DMS53 treated with DMSO at 0.1 percent for 48 hours (cell line): Measurements from ENCODE around the gene SYT17.

Experiments used
- DNase-seq: peaks from one replicate; lab custom pipeline; 2025; ENCODE audit not compliant: unreplicated experiment; lab: John Stamatoyannopoulos, UW

Gene SYT17

DNA sequence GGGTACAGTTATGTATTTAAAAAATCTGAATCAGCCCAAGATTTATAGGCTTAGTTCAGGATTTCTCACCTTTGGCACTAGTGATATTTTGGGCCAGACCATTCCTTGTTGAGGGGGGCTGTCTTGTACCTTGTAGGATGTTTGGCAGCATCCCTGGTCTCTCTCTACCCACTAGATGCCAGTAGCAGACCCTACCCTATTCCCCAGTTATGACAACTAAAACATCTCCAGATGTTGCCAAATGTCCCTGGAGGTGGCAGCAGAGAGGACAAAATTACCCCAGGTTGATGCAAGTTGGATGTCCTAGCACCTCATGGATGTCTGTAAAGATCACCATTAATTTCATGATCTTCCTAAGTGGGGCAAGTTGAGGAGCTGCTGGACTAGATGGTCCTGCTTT, 45.8 kb downstream of the SYT17 start:
- DNase-seq = no peak

DNA sequence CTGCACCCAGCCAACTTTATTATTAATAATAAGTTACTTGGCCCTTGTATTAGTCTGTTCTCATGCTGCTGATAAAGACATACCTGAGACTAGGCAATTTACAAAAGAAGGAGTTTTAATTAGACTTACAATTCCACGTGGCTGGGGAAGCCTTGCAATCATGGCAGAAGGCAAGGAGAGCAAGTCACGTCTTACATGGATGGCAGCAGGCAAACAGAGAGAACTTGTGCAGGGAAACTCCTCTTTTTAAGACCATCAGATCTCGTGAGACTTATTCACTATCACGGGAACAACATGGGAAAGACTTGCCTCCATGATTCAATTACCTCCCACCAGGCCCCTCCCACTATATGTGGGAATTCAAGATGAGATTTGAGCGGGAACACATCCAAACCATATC, 47.7 kb downstream of the SYT17 start:
- DNase-seq = no peak

DNA sequence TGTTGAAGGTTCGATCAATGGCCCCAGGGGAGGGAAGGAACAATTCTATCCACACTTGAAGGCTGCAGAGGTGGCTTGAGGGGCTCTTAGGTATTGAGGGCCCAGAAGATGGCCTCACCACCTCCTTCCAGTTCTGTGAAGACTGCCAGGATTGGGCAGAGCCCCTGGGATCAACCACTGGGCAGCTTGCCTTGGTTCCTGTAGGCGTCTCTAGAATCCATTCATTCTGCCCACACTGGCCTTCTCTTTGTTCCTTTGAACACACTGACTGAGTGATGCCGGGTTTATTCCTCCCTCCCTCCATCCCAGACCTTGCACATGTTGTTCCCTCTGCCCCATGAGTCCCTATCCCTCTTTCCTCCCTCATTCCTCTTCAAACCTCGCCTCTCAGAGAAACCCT, 50.5 kb downstream of the SYT17 start:
- DNase-seq = no peak

DNA sequence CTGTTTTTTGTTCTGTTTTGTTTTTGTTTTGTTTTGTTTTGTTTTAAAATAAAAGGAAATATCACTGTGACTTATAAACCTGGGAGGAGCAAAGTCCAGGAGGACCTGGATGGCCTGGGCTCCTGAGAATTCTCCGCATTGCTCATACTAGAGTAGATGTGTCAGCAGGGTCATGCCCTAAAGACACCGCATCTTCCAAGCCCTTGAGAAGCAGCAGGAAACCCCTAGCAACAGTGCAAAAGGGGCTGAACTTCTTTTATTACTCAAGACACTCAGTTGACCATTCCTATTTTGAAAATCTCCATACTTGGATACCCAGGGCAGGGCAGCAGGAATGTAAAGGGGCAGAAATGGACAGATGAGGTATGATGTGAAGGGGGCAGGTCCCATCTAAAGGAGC, 51.8 kb downstream of the SYT17 start:
- no peak for DNase-seq

DNA sequence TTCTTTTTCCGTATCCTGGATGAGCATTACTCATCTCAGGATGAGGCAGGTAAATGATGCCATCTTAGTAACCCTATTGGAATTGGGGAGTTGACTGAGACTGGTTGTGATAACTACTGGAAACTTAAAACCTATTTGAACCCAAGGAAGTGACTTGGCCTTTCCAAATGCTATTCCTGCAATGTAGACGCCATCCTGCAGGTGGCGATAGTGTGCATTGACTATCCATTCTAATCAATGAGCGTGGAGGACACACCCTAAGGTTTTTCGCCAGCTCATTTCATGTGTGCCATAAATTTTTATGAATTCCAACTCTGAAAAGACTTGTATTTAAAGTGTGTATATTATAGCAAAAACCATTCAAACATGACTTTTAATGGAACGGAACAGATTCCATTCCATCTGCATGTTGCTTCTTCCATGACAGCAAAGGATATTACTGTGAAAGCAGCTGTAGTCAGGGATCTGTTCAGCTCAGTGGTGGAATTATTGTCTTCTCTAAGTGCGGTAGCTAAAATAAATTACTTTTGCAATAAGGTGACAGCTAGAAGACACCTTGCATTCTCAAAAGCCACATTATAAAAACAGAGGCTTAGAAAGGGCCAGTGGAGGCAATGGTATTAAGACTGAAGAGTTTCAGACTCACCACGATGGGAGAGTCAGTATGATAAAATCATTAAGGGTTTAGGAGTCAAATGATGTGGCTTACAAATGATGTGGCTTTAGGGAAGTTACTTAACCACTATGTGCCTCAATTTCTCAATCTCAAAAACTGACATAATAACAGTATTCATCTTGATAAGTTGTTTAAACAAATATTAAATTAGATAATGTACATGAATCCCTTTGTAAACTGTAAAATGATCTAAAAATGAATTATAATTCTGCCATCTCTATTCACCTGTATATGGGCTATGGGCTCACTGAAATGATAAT, 55.5 kb downstream of the SYT17 start:
- DNase-seq = no peak

DNA sequence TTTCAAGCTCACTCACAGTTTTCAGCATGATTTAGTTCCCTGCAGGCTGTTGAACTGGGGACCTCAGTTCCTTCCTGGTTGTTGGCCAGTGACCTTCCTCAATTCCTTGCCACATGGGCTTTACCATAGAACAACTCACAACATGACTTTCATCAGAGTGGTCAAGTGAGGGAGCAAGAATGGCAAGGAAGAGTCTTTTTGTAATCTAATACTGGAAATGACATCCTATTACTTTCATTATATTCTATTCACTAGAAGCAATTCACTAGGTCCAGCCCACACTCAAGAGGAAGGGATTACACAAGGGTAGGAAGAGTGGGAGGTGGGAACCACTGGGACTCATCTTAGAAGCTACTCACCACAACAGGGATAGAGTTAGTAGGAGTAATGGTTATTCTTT, 57.6 kb downstream of the SYT17 start:
- DNase-seq = no peak

DNA sequence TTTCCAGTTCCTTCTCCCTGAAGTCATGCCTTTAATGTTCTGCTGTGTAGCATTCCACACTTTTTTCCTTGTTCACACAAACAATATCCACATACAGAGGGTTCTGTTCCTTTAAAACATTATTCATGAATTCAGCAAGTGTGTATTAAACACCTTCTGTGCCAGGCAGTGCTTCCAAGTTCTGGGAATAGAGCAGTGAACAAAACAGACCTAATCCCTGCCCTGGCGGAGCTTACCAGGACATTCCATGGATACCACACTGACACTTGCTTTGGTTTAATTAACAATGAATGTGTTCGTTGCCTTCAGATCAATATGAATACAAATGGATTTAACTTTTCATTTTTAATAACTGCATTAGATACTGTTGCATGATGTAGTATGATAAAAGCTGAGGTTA, 59.6 kb downstream of the SYT17 start:
- DNase-seq = no peak

DNA sequence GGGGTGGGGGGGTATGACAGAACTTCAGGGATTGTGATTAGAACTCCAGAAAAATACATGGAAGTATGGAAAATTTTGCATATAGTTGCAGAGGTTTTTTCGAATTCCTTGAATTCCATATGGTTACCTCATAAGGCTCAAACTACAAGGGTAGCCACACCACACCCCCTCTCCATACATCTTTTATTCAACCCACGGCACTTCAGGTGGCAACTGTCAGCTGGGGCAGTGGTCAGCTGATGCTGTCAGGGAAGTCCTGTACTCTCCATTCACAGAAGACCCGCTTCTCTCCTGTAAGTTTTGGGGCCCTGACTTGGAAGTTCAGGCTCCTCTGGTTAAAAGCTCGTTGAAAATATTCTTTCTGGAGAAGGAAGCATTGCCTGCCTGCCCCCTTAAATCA, 60.0 kb downstream of the SYT17 start:
- DNase-seq = no peak

DNA sequence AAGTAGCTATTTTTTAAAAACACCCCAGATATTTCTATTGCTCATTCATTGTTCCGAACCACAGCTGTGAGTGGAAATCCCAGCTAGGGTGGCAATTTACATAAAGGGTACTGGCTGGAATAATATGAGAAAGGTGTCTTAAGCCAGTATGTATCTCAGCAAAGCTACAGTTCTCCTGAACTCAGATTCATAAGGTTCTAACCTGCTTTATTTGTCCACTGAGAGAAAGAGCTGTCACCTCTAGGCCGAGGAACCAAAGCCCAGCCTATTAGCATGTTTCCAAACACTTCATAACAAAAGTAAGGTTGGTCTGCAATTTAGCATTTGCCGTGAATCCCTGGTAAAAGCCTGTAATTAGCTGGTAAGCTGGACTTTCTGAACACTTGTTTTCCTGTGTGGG, 60.5 kb downstream of the SYT17 start:
- no peak for DNase-seq

DNA sequence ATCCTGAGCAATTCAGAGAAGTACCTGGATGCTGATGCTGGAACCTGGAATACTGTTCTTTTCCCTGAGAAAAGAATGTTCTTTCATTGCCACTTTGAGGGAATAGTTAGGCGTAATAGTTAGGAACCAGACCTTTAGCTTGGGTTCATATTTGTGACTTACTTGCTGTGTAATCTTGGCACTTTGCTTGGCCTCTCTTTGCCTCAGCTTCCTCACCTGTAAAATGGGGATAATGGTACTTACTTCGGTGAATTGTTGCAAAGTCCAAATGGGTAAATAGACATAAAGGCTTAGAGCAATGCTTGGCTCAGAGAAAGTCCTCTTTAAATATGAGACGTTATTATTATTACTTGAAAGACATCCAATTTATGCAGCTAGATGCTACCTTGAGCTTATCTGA, 62.5 kb downstream of the SYT17 start:
- no peak for DNase-seq

DNA sequence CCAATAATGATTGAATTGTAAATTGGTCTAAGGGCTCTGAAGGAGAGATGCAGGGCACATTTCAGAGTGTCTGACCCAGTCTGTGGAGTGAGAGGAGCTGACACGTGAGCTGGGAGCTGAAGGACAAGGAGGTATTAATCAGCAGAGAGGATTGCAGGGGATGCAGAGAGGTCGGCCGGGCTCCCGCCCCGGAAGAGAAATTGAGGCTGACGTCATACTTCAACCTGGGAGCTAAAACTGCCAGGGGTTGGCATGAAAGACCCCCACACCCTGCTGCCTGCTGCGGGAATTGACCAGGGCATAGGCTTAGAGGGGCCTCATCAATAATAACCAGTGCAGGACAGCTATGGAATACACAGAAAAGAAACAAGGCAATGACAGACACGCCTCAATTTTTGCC, 63.8 kb downstream of the SYT17 start:
- no peak for DNase-seq

DNA sequence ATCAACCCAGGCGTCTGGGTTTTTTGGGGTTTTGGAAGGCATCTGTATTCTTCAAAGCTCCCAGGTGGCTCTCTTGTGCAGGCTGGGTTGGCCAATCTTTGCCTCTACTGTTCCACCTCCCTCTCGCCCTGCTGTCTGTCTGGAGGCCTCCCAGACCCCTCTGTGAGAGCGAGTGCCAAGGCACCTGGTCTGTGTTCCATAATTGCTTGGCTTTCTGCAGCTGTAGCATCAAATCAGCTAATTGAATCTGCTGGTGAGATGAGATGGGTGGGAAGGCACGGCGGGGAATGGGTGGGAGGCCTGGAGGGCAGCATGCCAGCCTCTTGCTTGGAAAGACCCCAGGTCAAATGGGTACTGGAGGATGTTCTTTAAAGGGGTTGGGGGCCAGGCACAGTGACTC, 64.9 kb downstream of the SYT17 start:
- DNase-seq = no peak

DNA sequence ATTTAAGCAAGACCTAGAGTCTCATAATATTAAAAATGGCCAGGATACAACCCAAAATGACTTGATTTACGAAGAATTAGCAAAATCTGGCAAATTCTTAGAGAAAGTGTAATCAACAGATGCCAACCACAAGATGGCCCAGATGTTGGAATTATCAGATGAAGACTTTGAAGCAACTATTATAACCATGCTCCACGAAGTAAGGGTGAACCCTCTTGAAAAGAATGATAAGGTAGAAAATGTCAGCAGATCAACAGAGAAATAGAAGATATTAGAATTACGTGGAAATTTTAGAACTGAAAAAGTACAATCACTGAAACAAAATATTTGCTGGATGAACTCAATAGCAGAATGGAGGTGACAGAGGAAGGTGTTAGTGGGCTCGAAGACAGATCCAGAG, 67.4 kb downstream of the SYT17 start:
- DNase-seq = no peak

DNA sequence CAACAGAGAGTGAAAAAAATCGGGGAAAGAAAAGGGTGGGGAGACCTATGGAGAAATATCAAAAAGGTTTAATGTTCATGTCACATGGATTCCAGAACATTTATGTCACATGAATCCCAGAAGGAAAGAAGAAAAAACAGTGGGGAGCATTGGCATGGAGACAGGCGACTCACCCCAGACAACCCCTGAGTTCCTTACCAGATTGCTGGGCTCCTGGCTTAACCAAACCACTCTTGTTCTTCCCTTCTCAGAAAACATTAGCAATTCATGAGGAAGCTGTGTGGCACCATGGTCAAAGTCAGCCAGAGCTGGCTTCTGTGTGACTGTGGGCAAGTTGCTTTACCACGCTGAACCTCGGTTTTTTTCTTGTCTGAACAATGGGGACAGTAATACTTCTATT, 67.8 kb downstream of the SYT17 start:
- no peak for DNase-seq

DNA sequence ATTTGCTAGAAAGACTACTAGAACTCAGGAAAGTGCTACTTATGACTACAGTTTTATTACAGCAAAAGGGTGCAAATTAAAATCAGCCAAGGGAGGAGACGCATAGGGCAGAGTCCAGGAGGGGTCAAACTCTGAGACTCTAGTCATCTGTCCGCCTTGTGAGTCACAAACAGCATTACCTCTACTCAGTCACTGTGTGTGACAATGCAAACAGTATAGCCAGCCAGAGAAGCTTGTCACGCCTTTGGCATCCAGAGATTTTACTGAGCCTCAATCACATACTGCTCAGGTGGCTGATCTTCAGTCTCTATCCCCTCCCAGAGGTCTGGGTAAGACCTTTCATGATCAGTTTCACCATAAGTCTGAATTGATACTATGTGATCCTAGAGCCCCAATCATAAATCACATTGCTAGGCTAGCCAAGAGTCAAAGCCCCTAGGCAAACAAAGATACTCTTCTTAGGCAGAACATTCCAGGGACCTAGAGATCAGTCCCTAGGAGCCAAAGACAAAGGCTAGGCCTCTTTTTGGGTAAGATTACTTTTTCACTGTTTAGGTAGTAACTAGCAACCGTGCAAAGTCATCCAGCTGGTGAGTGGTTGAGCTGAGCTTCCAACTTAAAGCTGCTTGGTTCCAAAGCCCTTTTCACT, 68.6 kb downstream of the SYT17 start:
- DNase-seq = peak; percentile 29

DNA sequence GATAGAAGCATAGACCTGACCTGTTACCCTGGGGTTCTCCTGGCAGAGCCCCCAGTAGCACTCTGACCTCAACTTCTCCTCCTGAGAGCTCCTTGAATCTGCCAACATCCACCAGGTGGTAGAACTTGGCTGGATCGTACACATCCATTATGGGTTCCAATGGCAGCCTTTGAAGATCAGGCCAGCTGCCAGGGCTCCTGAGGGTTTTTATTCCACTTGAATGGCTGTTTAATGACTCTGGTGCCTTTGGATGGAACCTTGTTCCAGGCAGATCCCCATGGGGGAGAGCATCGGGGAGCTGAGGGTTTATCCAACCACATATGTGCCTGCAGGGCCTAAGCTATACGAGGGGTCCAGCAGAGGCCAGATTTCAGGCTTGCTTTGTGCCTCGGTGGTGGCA, 70.4 kb downstream of the SYT17 start:
- no peak for DNase-seq

DNA sequence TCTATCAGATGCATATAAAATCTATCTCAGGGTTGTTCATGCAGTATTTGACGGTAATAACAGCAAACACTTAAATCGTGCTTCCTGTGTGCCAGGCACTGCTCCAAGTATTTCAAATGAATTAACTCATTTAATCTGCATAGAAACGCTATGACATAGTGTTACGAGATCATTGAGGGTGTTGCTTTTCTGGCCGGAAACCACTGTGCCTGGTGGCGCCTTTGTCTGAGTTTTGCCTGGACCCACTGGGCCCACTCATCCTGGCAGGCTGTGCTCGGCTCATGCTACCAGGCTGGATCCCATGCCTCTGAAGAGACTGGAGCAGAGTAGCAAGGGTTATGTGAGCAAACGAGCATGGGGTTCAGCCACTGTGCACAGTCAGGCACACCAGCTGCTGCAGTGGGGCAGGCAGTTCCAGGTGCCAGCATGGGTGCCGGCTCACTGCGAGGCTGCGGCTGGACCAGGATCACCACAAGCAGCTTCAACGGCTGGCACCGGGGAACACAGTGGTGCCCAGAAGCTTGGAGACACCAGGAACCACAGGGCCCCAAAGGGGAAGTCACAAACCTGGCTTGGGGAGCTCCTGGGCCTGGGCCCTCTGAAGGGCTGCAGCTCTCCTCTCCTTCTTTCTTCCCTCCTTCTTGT, 71.6 kb downstream of the SYT17 start:
- no peak for DNase-seq

DNA sequence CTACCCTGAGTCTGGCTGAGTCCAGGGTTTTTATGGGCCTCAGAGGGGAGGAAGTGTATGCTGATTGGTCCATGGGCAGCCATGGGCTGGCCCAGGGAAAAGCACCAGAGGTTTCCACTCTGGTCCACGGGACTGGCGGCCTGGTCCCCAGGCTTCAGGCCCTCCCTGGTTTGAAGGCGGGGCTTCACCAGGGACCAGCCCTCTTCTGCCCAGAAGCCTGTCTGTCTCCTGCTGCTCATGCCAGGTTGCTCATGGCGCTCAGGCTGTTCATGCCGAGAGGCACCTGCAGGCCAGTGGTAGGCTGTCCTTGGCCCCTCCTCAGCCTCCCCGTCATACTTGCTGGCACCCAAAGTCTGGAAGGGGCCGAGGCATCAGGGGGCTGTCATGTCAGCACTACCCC, 72.5 kb downstream of the SYT17 start:
- no peak for DNase-seq

DNA sequence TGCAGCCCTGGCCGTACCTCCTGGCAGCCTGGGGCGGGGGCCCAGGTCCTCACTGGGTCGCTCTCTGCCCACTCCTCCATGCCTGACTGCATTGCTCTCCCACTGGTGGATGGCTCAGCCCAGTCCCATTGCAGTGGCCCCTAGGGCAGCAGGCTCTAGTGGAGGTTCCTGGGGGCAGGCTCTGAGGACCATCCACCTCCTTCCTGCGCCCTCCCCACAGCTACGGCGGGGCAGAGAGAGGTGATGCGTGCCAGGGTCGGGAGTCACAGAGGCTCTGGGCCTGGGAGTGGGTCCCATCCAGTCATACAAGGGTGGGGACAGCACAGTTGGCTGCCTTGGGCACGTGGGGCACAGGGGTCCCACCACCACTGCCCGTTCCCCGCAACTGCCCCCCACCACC, 73.5 kb downstream of the SYT17 start:
- no peak for DNase-seq

DNA sequence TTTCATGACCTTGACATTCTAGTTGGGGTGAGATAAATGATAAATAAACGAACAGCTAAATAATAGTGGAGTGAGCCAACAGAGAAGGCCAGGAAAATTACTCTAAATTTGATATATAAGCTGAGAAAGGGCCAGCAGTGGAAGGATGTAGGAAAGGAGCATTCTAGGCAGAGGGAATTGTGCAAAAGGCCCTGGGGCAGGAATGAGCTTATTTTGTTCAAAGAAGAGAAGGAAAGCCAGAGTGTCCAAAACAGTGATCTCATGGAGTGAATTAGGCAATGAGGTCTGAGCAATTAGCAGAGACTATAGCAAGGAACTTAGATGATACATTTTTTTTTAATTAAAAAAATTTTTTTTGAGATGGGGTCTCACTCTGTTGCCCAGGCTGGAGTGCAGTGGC, 74.1 kb downstream of the SYT17 start:
- DNase-seq = no peak

DNA sequence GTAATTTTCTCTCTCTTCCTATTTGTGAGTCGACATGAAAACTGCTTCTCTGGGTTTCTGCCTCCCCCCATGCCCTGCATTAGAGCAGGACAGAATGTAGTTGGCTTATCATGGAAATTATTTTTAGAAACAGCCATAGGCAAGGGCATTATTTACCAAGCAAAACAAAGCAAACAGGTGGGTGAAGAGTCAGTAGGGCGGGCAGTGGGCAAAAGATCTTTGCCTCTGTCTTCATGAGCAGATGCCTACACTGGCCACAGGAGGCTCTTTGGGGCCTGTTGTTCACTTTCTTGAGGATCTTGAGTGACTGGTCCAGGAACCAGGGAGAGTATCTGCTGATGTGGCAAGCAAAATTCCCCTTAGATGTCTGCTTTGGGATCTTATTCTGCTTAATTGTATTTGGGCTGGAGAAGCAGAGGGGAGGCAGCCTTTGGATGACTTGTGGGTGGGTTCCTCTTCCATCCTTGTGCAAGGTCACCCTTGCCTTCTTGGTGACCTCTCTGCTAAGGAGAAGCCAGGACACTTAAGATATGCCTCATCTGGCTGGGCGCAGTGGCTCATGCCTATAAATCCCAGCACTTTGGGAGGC, 75.0 kb downstream of the SYT17 start:
- no peak for DNase-seq
